ENCODE results near the gene RHOA.

RHOA gene

GRCh38 chr3:49316696-49317457 lies 94.9 kb downstream of the RHOA start:
- no peaks in the 10 kb centered on the region for H3K4me1 ChIP-seq (ENCODE audit: control insufficient read depth, insufficient read depth, low read length)
- H3K36me3 ChIP-seq (ENCODE audit: control insufficient read depth in 2 of 2, insufficient read depth in 1 of 2, low read length in 2 of 2), result peaks cover 3 to 54% of the 10 kb centered on the region in 2 experiments; a peak in 2 of 3 replicates
- ChIA-PET POLR2A (no interaction called here), CTCF (interaction anchor here (0.6 kb wide), 1 partner anchor 210 kb away, joined by 4 read pairs; no protein-coding TSS in a partner anchor)
- no peaks in the 10 kb centered on the region for H3K9me3 ChIP-seq (ENCODE audit: control insufficient read depth, insufficient read depth, low read depth, low read length)
- no peak for TF ChIP-seq ZNF792 (tag by site-specific recombination; IDR thresholded peaks at IDR 0.05)
- TF ChIP-seq TCF7L2 (IDR thresholded peaks at IDR 0.05; ENCODE audit: borderline replicate concordance, low read depth, low read length), result no peak
- TF ChIP-seq ZIC2 (tag by site-specific recombination; IDR thresholded peaks at IDR 0.05), result no peak
- TF ChIP-seq ZNF114 (tag by site-specific recombination; IDR thresholded peaks at IDR 0.05), result no peak
- TF ChIP-seq ZNF324 (tag by site-specific recombination; IDR thresholded peaks at IDR 0.05), result no peak
- TF ChIP-seq, protein P1, sequence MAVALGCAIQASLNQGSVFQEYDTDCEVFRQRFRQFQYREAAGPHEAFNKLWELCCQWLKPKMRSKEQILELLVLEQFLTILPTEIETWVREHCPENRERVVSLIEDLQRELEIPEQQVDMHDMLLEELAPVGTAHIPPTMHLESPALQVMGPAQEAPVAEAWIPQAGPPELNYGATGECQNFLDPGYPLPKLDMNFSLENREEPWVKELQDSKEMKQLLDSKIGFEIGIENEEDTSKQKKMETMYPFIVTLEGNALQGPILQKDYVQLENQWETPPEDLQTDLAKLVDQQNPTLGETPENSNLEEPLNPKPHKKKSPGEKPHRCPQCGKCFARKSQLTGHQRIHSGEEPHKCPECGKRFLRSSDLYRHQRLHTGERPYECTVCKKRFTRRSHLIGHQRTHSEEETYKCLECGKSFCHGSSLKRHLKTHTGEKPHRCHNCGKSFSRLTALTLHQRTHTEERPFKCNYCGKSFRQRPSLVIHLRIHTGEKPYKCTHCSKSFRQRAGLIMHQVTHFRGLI (tag by site-specific recombination; IDR thresholded peaks at IDR 0.05), result no peak
- TF ChIP-seq ZNF248 (tag by site-specific recombination; IDR thresholded peaks at IDR 0.05), result no peak
- no peak for TF ChIP-seq ZNF155 (tag by site-specific recombination; IDR thresholded peaks at IDR 0.05)
- no peak for TF ChIP-seq OSR2 (tag by site-specific recombination; IDR thresholded peaks at IDR 0.05)
- TF ChIP-seq ZNF433 (tag by site-specific recombination; IDR thresholded peaks at IDR 0.05; ENCODE audit: low read depth), result no peak
- no peak for TF ChIP-seq SP2 (tag by site-specific recombination; IDR thresholded peaks at IDR 0.05)
- no peak for TF ChIP-seq ZSCAN23 (tag by site-specific recombination; IDR thresholded peaks at IDR 0.05)
- no peak for TF ChIP-seq KLF8 (tag by site-specific recombination; IDR thresholded peaks at IDR 0.05)
- no peak for TF ChIP-seq ZNF202 (tag by site-specific recombination; IDR thresholded peaks at IDR 0.05; ENCODE audit: borderline replicate concordance)
- no peak for TF ChIP-seq BCL11B (tag by site-specific recombination; IDR thresholded peaks at IDR 0.05; ENCODE audit: low read depth)
- no peak for TF ChIP-seq ZNF221 (tag by site-specific recombination; IDR thresholded peaks at IDR 0.05; ENCODE audit: borderline replicate concordance)
- TF ChIP-seq KLF1 (tag by site-specific recombination; IDR thresholded peaks at IDR 0.05), result no peak
- no peak overlapping the region for H3K4me3 ChIP-seq (ENCODE audit: low read depth, low read length)
- no peak overlapping the region for H3K27ac ChIP-seq (ENCODE audit: extremely low read depth, low read depth, low read length)

- ChIA-PET POLR2A (no interaction called here), CTCF (interaction anchor here (0.7 kb wide), 1 partner anchor 180 kb away, joined by 5 read pairs; no protein-coding TSS in a partner anchor)
- no peak for TF ChIP-seq FEZF1 (tag by site-specific recombination; IDR thresholded peaks at IDR 0.05)
- TF ChIP-seq ZNF48 (tag by site-specific recombination; IDR thresholded peaks at IDR 0.05), result no peak
- no peak for TF ChIP-seq OSR2 (tag by site-specific recombination; IDR thresholded peaks at IDR 0.05)
- TF ChIP-seq, protein P2, sequence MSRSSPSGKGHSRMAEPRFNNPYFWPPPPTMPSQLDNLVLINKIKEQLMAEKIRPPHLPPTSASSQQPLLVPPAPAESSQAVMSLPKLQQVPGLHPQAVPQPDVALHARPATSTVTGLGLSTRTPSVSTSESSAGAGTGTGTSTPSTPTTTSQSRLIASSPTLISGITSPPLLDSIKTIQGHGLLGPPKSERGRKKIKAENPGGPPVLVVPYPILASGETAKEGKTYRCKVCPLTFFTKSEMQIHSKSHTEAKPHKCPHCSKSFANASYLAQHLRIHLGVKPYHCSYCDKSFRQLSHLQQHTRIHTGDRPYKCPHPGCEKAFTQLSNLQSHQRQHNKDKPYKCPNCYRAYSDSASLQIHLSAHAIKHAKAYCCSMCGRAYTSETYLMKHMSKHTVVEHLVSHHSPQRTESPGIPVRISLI (tag by site-specific recombination; IDR thresholded peaks at IDR 0.05), result no peak
- TF ChIP-seq ZNF2 (tag by site-specific recombination; IDR thresholded peaks at IDR 0.05), result no peak
- TF ChIP-seq KLF9 (tag by site-specific recombination; IDR thresholded peaks at IDR 0.05; ENCODE audit: low read depth), result no peak
- no peak for TF ChIP-seq ZNF366 (tag by site-specific recombination; conservative IDR thresholded peaks at IDR 0.05)
- TF ChIP-seq, protein P3, sequence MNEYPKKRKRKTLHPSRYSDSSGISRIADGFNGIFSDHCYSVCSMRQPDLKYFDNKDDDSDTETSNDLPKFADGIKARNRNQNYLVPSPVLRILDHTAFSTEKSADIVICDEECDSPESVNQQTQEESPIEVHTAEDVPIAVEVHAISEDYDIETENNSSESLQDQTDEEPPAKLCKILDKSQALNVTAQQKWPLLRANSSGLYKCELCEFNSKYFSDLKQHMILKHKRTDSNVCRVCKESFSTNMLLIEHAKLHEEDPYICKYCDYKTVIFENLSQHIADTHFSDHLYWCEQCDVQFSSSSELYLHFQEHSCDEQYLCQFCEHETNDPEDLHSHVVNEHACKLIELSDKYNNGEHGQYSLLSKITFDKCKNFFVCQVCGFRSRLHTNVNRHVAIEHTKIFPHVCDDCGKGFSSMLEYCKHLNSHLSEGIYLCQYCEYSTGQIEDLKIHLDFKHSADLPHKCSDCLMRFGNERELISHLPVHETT (tag by site-specific recombination; IDR thresholded peaks at IDR 0.05), result no peak
- no peak overlapping the region for H3K4me3 ChIP-seq (ENCODE audit: low read depth, low read length)
- H3K27ac ChIP-seq (ENCODE audit: extremely low read depth, low read depth, low read length), result no peak overlapping the region
- H3K36me3 ChIP-seq (ENCODE audit: control insufficient read depth in 2 of 2, insufficient read depth in 1 of 2, low read length in 2 of 2), result peaks cover 0 to 50% of the 10 kb centered on the region in 2 experiments; a peak in 2 of 3 replicates
- H3K4me1 ChIP-seq (ENCODE audit: control insufficient read depth, insufficient read depth, low read length), result no peaks in the 10 kb centered on the region
- no peaks in the 10 kb centered on the region for H3K9me3 ChIP-seq (ENCODE audit: control insufficient read depth, insufficient read depth, low read depth, low read length)
Observed at GRCh38 chr3:49313896-49314688, 97.7 kb downstream of the RHOA start.

All from HEK293 (cell line).